GM18517 (cell line): ENCODE results near the gene ANKRD33.

ENCODE experiments used
- ATAC-seq: cut with Tn5 transposase; IDR thresholded peaks from one replicate; pipeline ENCODE4 v1.9.1; 2021; ENCODE audit warnings: mild to moderate bottlenecking, moderate library complexity; ENCODE audit not compliant: unreplicated experiment

Gene ANKRD33, protein sequence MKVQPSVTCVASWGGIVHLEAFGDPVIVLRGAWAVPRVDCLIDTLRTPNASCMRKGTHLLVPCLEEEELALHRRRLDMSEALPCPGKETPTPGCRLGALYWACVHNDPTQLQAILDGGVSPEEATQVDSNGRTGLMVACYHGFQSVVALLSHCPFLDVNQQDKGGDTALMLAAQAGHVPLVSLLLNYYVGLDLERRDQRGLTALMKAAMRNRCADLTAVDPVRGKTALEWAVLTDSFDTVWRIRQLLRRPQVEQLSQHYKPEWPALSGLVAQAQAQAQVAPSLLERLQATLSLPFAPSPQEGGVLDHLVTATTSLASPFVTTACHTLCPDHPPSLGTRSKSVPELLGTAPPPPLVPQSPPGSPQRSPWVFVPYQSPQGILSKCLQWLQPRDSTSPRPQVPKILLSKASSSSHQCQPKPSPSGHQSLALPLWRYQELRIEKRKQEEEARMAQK

GRCh38 chr12:51887476-51888315 lies at the start of gene ANKRD33:
TSS of gene ANKRD33 (plus strand) at chr12:51888103. CDS start at chr12:51888187, 84 bp downstream.
- no peak for ATAC-seq

DNA sequence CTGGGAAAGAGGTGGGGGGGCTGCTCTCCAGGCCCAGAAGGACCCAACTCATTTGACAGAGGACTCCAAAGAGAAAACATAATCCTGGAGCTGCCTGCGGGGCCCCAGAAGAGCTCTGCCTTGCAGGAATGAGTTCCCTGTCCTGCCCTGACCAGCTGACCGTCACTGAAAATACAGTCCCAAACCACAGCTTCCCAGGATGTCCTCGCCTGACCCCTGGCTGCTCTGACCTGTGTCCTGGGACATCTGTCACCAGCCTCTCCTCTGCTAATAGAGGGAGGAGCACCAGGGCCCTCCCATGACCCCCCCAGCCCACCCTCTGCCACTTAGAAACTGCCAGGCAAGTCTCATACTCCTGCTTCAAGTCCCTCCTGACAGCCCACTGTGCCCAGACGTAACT lies 49.1 kb upstream of the ANKRD33 start:
- no peak for ATAC-seq

GRCh38 chr12:51839310-51839947 lies 48.5 kb upstream of the ANKRD33 start:
- ATAC-seq: no peak

- no peak for ATAC-seq
Measured at GRCh38 chr12:51840966-51841365, 46.9 kb upstream of the ANKRD33 start.

- ATAC-seq: no peak
Measured at GRCh38 chr12:51841727-51842126, 46.2 kb upstream of the ANKRD33 start.

DNA sequence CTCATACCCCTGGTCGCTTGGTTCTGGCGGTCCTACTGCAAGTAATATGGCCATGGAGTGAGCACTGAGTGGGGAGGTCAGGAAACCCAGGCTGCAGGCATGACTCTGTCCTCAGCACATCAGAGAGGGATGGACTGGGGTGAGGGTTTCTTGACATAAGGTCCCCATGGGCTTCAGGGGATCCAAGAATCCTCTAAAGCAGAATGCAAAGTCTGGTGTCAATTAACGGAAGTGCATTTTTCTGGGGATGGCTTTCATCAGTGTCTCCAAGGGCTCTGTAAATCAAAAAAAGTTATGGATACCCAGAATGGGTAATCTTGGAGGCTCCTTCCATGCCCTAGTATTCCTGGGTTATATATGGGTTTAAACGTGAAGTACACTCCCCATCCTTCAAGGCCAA lies 43.0 kb upstream of the ANKRD33 start:
- ATAC-seq: no peak

- ATAC-seq: no peak
Measured at GRCh38 chr12:51845482-51845881, 42.4 kb upstream of the ANKRD33 start.

DNA sequence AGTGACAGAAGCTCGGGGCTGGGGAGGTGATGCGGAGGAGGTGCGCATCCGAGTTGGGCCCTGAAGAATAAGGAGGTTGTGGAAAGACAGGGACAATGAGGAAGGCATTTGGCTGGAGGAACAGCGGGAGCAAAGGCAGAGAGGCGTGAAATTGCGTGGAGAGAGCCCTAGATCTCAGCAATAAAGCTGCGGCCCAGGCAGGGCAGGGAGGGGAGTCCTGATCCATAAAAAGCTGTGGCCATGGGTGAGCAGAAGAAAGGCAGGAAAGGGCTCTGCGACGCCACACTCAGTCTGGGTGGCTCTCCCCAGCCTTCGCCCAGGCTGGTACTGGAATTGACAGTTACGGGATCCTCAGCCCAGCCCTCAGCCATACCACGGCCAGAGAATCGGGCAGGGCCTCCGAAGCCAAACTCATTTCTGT lies 41.6 kb upstream of the ANKRD33 start:
- ATAC-seq: no peak

GRCh38 chr12:51846911-51847642 lies 40.8 kb upstream of the ANKRD33 start:
- ATAC-seq: no peak

GRCh38 chr12:51847643-51848325 lies 40.1 kb upstream of the ANKRD33 start:
- ATAC-seq: no peak

- ATAC-seq: no peak
Measured at GRCh38 chr12:51848326-51848727, 39.6 kb upstream of the ANKRD33 start, which contains the start of gene FIGNL2. TSS of gene FIGNL2 (minus strand) at chr12:51848718. CDS start at chr12:51822413, 26,305 bp downstream.

GRCh38 chr12:51848841-51849735 lies 38.8 kb upstream of the ANKRD33 start:
- ATAC-seq: no peak

DNA sequence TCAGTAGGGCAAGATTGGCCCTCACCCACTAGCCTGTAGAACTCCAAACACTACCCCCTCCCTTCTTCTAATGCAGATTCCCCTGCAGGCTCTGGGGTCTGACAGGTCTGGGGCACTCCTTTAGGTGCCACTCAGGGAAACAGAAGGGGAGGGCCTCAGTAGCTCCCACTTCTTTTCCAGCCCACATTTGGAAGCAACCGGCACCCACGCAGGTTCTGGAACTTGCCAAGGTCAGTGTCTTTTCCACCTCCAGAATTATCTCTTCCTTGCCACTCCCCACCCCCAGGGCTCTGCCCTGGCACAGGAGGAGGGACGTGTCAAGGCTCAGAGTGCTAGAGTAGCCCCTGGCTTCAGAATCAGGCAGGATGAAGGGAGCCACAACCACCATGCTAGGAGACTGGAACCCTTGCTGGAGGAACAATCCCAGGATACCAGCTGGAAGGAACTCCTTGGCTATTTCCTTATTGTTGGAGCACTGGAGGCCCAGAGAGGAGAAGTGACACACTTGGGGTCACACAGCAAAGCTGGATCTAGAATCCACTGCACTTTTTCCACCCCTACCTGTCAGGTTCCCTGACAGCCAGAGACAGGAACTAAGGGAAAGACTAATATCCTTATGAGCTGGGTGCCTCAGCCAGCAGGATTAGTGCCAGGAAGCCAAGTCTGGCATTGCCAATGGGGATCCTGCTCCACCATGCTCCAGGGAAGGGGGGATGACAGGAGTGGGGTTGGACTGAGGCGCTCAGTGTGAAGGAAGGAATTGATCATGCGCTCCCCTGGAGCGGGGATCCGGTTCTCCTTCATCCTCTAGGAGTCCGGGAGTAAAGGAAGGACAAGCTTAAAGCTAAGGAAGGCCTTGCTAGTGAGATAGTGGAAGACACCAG lies 37.6 kb upstream of the ANKRD33 start:
- ATAC-seq: no peak

DNA sequence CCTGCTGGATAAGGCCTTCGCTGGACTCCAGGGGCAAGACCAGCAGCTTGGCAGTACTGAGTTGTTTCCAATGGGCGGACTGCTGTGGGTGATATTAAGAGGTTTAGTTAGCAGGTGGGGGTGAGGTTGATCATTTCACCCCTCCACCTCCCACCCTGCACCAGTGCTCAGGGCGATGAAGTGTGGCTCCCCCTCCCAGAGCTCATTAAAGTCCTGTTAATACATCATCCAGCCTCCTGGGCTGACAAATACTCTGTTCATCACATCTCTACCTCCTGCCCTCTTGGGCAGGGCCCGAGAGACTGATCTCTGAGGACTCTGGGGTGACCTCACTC lies 37.0 kb upstream of the ANKRD33 start:
- ATAC-seq: no peak

DNA sequence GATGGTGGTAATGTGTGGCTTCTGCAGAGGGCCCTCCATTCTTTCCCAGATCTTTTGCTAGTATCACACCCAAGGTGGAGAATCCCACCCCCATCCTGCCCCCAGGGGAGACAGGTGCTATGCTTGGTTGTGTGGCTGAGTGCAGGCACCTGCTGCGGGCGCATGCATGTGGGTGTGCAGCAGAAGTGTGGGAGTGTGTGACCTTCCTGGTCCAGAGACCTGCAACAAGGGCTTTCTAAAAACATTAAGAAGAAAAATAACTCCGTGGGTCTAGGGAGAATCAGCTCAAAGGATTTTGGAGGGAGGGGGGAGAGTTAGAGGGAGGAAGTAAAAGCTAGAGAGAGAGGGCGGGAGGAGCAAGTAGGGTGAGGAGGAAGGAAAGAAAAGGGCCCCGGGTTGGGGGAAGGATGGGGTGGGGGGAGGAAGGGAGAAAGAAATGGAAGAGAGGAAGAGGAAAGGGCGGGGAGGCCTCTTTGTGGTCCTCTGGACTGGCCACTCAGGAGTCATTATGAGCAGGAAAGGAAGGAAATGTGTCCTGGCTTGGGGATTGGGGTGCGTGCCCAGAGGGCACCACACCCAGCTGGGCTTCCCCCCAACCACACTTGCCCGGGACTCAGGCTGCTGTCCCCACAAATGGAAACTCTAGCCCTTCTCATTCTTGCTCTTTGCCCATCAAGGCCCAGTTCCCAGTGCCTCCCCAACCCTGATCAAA lies 36.3 kb upstream of the ANKRD33 start:
- ATAC-seq: no peak

GRCh38 chr12:51852404-51853137 lies 35.3 kb upstream of the ANKRD33 start:
- no peak for ATAC-seq
